Adrenal gland (tissue), 12 donors: ENCODE data around the gene SNAI3. TPM values are rescaled to one million over a fixed set of nuclear protein-coding genes. Genes with fewer than 3 reads are reported as not detected.

ENCODE experiments used
- DNase-seq, 7 donors: peaks; one replicate each; pipeline ENCODE4 v3.0.0-alpha.2; 2019 to 2020
- H3K27ac ChIP-seq, 5 donors: fragments of 200-600 bp; sonication (generic) in 4 of 5; 1 replicate in 3 of 5; 2 replicates in 2 of 5; pipeline versions ENCODE4 v1.5.1 to v1.8.0; 2016 to 2020; ENCODE audit warnings: mild to moderate bottlenecking in 1 of 5
- H3K27me3 ChIP-seq: fragments of 200-600 bp; 2 replicates; pipeline ENCODE4 v1.8.0; 2021
- H3K36me3 ChIP-seq, 2 donors: fragments of 200-600 bp; replicated peaks in 1 of 2; 1 replicate in 1 of 2; 2 replicates in 1 of 2; pipeline versions ENCODE4 v1.5.1 to v1.8.0; 2018 to 2022
- H3K4me1 ChIP-seq, 2 donors: fragments of 200-600 bp; replicated peaks in 1 of 2; 1 replicate in 1 of 2; 2 replicates in 1 of 2; pipeline versions ENCODE4 v1.5.1 to v1.8.0; 2018 to 2021
- H3K4me3 ChIP-seq, 4 donors: fragments of 200-600 bp; sonication (generic) in 3 of 4; one replicate each; pipeline ENCODE4 v1.5.1; 2016 to 2018
- H3K9me3 ChIP-seq, 3 donors: fragments of 200-600 bp; sonication (generic) in 1 of 3; replicated peaks in 1 of 3; 1 replicate in 2 of 3; 2 replicates in 1 of 3; pipeline versions ENCODE4 v1.5.1 to v1.8.0; 2016 to 2021
- POLR2A ChIP-seq, 2 donors: fragments of 450-650 bp; IDR thresholded peaks; one replicate each; pipeline ENCODE4 v1.6.1; 2017; ENCODE audit warnings: antibody characterized with exemption in 2 of 2, mild to moderate bottlenecking in 2 of 2, moderate library complexity in 1 of 2
- WGBS, 4 donors: extraction: QIAGEN DNeasy Blood & Tissue Kit in 2 of 4; methylation state at CpG; one replicate each; pipeline versions ENCODE4 v1.1.5 to v1.1.7; 2013 to 2017; 5-methylcytosine and 5-hydroxymethylcytosine counted together
- intact Hi-C, 2 donors: fragments of 100-400 bp; cut with DNase I; formaldehyde crosslinking; loops; one replicate each; pipeline versions ENCODE4 v1.14.1 to v1.15.0; 2022 to 2023
- polyA plus RNA-seq, 3 donors: library from polyadenylated mRNA; stranded (reverse); fragments of 200-250 nt in 2 of 3; fragments of 350-450 nt in 1 of 3; fragmentation: Illumina TruSeq in 1 of 3; extraction: RNeasy Lipid Tissue Mini Kit (QIAGEN cat#74804) in 1 of 3; gene quantifications; one replicate each; pipeline ENCODE4 v1.2.3, GENCODE V29; 2013 to 2014
- total RNA-seq, 9 donors: library from RNA; depleted of rRNA in 4 of 9; stranded (reverse); fragments of >200 nt in 4 of 9; fragments of 120-200 nt in 1 of 9; fragmentation: NEBNext Ultra II Directional in 1 of 9; extraction: Animal tissue kit (Norgen Biotek cat#: 25700) in 1 of 9; gene quantifications; one replicate each; pipeline versions ENCODE4 v1.1.0 to v1.2.4, GENCODE V29; 2013 to 2023
- TF ChIP-seq, protein P1 (sequence below), 6 experiments: fragments of 450-650 bp in 4 of 6; fragments of 200-600 bp in 2 of 6; sonication (generic) in 1 of 6; IDR thresholded peaks; 1 replicate in 5 of 6; 2 replicates in 1 of 6; pipeline versions ENCODE4 v1.5.1 to v1.8.0; 2016 to 2021; ENCODE audit warnings: antibody characterized with exemption in 6 of 6, mild to moderate bottlenecking in 2 of 6, moderate library complexity in 1 of 6
- donor health status: healthy with polysubstance abuse.
- donor health status: Bipolar disorder and iron deficiency.
- donor health status: DM: yes; HTN: yes; CAD: no.
- donor health status: DM: no; HTN: no; CAD: no.
- donor health status: DM: no; HTN: no; CAD: no.
- donor health status: DM: yes; HTN: yes; CAD: no.

The SNAI3 gene
- total and polyA plus RNA-seq, 12 donors, result 0.06 to 2.1 (median 0.51) TPM; not detected in 2

- Histone ChIP-seq H3K4me3 (peak overlapping the region; percentile 16 to 98 (median 63)), H3K27me3 (no peaks in the 10 kb centered on the region), H3K27ac (peak overlapping the region in 4 of 5 donors; percentile 34 to 97 (median 72)), H3K36me3 (no peaks in the 10 kb centered on the region), H3K9me3 (no peaks in the 10 kb centered on the region), H3K4me1 (peaks cover 25 to 46% of the 10 kb centered on the region in 2 donors)
- TF ChIP-seq, protein P1, sequence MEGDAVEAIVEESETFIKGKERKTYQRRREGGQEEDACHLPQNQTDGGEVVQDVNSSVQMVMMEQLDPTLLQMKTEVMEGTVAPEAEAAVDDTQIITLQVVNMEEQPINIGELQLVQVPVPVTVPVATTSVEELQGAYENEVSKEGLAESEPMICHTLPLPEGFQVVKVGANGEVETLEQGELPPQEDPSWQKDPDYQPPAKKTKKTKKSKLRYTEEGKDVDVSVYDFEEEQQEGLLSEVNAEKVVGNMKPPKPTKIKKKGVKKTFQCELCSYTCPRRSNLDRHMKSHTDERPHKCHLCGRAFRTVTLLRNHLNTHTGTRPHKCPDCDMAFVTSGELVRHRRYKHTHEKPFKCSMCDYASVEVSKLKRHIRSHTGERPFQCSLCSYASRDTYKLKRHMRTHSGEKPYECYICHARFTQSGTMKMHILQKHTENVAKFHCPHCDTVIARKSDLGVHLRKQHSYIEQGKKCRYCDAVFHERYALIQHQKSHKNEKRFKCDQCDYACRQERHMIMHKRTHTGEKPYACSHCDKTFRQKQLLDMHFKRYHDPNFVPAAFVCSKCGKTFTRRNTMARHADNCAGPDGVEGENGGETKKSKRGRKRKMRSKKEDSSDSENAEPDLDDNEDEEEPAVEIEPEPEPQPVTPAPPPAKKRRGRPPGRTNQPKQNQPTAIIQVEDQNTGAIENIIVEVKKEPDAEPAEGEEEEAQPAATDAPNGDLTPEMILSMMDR (IDR thresholded peaks at IDR 0.05), result no peak
- no peak for TF ChIP-seq POLR2A (IDR thresholded peaks at IDR 0.05)
- WGBS, 4 donors, result 0 to 14% (median 1%) methylated on average over 1 to 44 of the region's 57 CpGs
- intact Hi-C loops, result no loop called here
- no peak for DNase-seq
Measured at GRCh38 chr16:88705801-88706228, 19.5 kb upstream of the SNAI3 start.

DNA sequence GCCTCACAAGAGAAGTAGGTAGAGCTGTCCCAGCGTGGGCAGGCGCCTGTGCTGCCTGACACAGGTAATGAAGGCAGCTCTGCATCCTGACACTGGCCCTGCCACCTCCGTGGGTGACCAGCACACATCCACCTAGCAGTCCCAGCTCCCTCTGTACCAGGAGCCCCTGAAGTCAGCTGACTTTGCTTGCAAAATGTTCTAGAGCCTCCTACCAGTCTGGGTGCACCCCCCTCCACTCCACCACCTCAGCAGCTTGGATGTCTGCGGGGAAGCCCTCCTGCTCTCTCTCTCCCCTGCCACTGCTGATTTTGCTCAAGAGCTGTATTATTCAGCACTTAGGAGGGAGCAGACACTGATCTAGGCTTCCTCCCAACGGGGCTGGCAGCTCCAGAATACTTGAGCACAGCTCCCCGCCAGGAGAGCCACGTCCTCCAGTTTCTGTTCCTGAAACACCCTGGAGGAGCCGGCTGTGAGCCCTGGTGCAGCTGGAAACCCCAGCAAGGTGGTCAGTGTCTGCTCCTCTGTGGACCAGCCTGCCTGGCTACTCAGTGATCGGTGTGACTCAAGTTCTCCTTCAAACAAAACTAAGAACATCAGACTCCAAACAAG lies 18.9 kb upstream of the SNAI3 start:
- peaks cover 0 to 1% of the 10 kb centered on the region in 2 donors for H3K36me3 ChIP-seq
- H3K27ac ChIP-seq, result peak overlapping the region in 4 of 5 donors; percentile 22 to 97 (median 56)
- H3K9me3 ChIP-seq, result no peaks in the 10 kb centered on the region
- intact Hi-C loops, result no loop called here
- peaks cover 29 to 52% of the 10 kb centered on the region in 2 donors for H3K4me1 ChIP-seq
- H3K4me3 ChIP-seq, result peak overlapping the region; percentile 16 to 98 (median 63)
- H3K27me3 ChIP-seq, result no peaks in the 10 kb centered on the region
- WGBS, 4 donors, result 13 to 41% (median 33%) methylated on average over 5 to 9 of the region's 9 CpGs
- peak in 4 of 7 donors; percentile 51 to 63 (median 54) for DNase-seq
- TF ChIP-seq, protein P1 (IDR thresholded peaks at IDR 0.05), result no peak
- peak in 1 of 2 donors; percentile 37 for TF ChIP-seq POLR2A (IDR thresholded peaks at IDR 0.05)

DNA sequence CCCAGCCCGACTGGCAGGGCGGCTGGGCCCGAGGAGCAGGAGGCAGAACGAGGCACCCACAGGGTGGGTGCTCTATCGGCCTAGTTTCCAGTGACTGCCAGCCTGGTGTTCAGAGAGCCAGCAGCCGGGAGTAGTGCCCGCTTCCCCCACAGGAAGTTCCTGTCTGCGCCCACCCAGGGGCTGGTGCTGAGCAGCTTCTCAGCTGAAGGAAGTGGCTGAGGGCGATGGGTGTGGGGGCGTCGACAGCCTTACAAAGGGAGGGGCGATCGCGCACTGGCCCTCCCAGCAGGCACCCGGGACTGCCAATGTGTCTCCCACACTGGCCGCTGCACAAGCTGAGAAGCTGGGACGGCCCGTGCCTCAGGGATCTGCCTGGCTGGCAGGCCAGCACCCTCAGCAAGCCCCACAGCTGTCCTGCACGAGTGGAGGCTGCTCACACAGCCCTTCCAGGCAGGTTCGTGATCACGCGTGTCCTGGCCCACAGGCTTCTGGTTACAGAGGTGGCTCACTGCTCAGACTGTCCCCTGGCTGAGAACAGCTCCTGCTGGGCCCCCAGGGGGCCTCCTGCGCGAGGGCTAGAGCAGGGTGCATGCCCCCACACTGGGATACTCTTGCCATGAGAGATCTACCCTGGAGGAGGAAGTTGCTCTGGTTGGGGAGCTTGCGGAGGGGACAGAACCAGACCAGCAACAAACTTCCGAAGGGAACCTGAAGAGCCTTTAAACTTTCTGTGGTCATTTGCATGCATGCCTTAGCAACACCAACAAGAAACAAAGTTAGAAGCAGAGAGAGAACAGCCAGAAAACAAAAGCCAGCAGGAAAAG lies 17.4 kb upstream of the SNAI3 start:
- H3K9me3 ChIP-seq, result no peaks in the 10 kb centered on the region
- peak in 3 of 7 donors; percentile 54 to 72 (median 56) for DNase-seq
- no peaks in the 10 kb centered on the region for H3K27me3 ChIP-seq
- WGBS, 4 donors, result 45 to 78% (median 63%) methylated on average over 2 to 26 of the region's 26 CpGs
- TF ChIP-seq, protein P1 (IDR thresholded peaks at IDR 0.05), result no peak
- no peak for TF ChIP-seq POLR2A (IDR thresholded peaks at IDR 0.05)
- H3K27ac ChIP-seq, result peak overlapping the region in 4 of 5 donors; percentile 19 to 97 (median 65)
- peaks cover 0 to 16% of the 10 kb centered on the region in 2 donors for H3K36me3 ChIP-seq
- peaks cover 29 to 54% of the 10 kb centered on the region in 2 donors for H3K4me1 ChIP-seq
- intact Hi-C loops, result no loop called here
- no peak overlapping the region for H3K4me3 ChIP-seq
